DND-41 (cell line): ENCODE data around the gene RSBN1.
"Not testable (repeated sequence)": the region's sequence is repeated elsewhere in the genome, so short reads cannot be mapped to it uniquely, and the experiment has no call there.

Source experiments
- ATAC-seq: fragments of 200-7000 bp; cut with Tn5 transposase; 3 replicates; pipeline ENCODE4 v1.9.1; 2021; ENCODE audit warnings: low read depth; ENCODE audit not compliant: insufficient read depth
- DNase-seq: peaks from one replicate; pipeline ENCODE4 v3.0.0-alpha.2; 2020
- H2AFZ ChIP-seq: 2 replicates; pipeline ENCODE4 v1.6.0; 2012; ENCODE audit warnings: low read depth, low read length
- H3K27ac ChIP-seq: 2 replicates; pipeline ENCODE4 v1.5.1; 2012; ENCODE audit warnings: low read length, inconsistent platforms
- H3K27me3 ChIP-seq: fragments of 200-600 bp; sonication (generic); 2 replicates; pipeline ENCODE4 v1.6.0; 2012; ENCODE audit warnings: low read length, mild to moderate bottlenecking, inconsistent platforms; ENCODE audit not compliant: insufficient read depth, poor library complexity
- H3K36me3 ChIP-seq: 2 replicates; pipeline ENCODE4 v1.5.1; 2012; ENCODE audit warnings: low read length, inconsistent platforms; ENCODE audit not compliant: insufficient read depth
- H3K4me1 ChIP-seq: 2 replicates; pipeline ENCODE4 v1.5.1; 2012; ENCODE audit warnings: mild to moderate bottlenecking, low read length; ENCODE audit not compliant: insufficient read depth
- H3K4me2 ChIP-seq: 2 replicates; pipeline ENCODE4 v1.6.0; 2012; ENCODE audit warnings: mild to moderate bottlenecking, moderate library complexity, low read length, inconsistent platforms; ENCODE audit not compliant: insufficient read depth
- H3K4me3 ChIP-seq, 2 experiments: fragments of 200-600 bp in 1 of 2; shearing (Covaris generic) in 1 of 2; 2 replicates each; pipeline ENCODE4 v1.5.1; 2012 to 2016; ENCODE audit warnings: inconsistent platforms in 2 of 2, low read length in 2 of 2, mild to moderate bottlenecking in 2 of 2, low read depth in 1 of 2, moderate library complexity in 1 of 2
- H3K79me2 ChIP-seq: 2 replicates; pipeline ENCODE4 v1.6.0; 2012; ENCODE audit warnings: low read length, inconsistent platforms; ENCODE audit not compliant: insufficient read depth
- H3K9ac ChIP-seq: 2 replicates; pipeline ENCODE4 v1.6.0; 2012; ENCODE audit warnings: low read depth, mild to moderate bottlenecking, inconsistent platforms, low read length, moderate library complexity
- H3K9me3 ChIP-seq: 2 replicates; pipeline ENCODE4 v1.5.1; 2012; ENCODE audit warnings: low read length, moderate library complexity, mild to moderate bottlenecking, inconsistent platforms; ENCODE audit not compliant: insufficient read depth, severe bottlenecking
- H4K20me1 ChIP-seq: 2 replicates; pipeline ENCODE4 v1.6.0; 2012; ENCODE audit warnings: low read length; ENCODE audit not compliant: insufficient read depth
- CTCF ChIP-seq: IDR thresholded peaks from 2 replicates; pipeline ENCODE4 v1.5.1; 2012; ENCODE audit warnings: borderline replicate concordance, low read length, moderate library complexity, mild to moderate bottlenecking; ENCODE audit not compliant: poor library complexity, severe bottlenecking; ENCODE audit errors: extremely low read depth
- EZH2 ChIP-seq: IDR thresholded peaks from 3 replicates; pipeline ENCODE4 v1.6.1; 2012; ENCODE audit warnings: borderline replicate concordance, low read depth, mild to moderate bottlenecking, moderate library complexity, low read length, inconsistent platforms; ENCODE audit not compliant: severe bottlenecking

Gene RSBN1

GRCh38 chr1:113721010-113721409, 91.3 kb downstream of the RSBN1 start:
- H2AFZ ChIP-seq: no peak overlapping the region
- peaks cover 68% of the 10 kb centered on the region for H3K36me3 ChIP-seq
- no peak overlapping the region for H3K4me3 ChIP-seq
- H4K20me1 ChIP-seq: no peaks in the 10 kb centered on the region
- no peaks in the 10 kb centered on the region for H3K4me1 ChIP-seq
- no peak overlapping the region for H3K9ac ChIP-seq
- no peak overlapping the region for H3K27ac ChIP-seq
- H3K4me2 ChIP-seq: no peak overlapping the region
- no peaks in the 10 kb centered on the region for H3K27me3 ChIP-seq
- TF ChIP-seq EZH2: no peak
- no peak for TF ChIP-seq CTCF
- no peaks in the 10 kb centered on the region for H3K79me2 ChIP-seq
- peaks cover 30% of the 10 kb centered on the region for H3K9me3 ChIP-seq
- DNase-seq: no peak
- no peak for ATAC-seq

- H4K20me1 ChIP-seq, H3K27me3 ChIP-seq, H3K4me1 ChIP-seq, H3K79me2 ChIP-seq, H3K27ac ChIP-seq, ATAC-seq, H3K9ac ChIP-seq, H2AFZ ChIP-seq, H3K4me3 ChIP-seq, H3K4me2 ChIP-seq, DNase-seq: not testable (repeated sequence)
- Histone ChIP-seq H3K9me3 (peaks cover 30% of the 10 kb centered on the region), H3K36me3 (peaks cover 64% of the 10 kb centered on the region)
Measured at GRCh38 chr1:113718621-113719020, 93.7 kb downstream of the RSBN1 start.

- DNase-seq, H2AFZ ChIP-seq, H3K4me1 ChIP-seq, H4K20me1 ChIP-seq, H3K27me3 ChIP-seq, H3K27ac ChIP-seq, H3K4me2 ChIP-seq, H3K9ac ChIP-seq, ATAC-seq, H3K4me3 ChIP-seq, H3K79me2 ChIP-seq: not testable (repeated sequence)
- peaks cover 60% of the 10 kb centered on the region for H3K36me3 ChIP-seq
- peaks cover 30% of the 10 kb centered on the region for H3K9me3 ChIP-seq
Measured at GRCh38 chr1:113717506-113717905, 94.8 kb downstream of the RSBN1 start.

GRCh38 chr1:113714606-113715269, 97.5 kb downstream of the RSBN1 start:
- Histone ChIP-seq H2AFZ (no peak overlapping the region), H3K4me3 (no peak overlapping the region), H3K79me2 (no peaks in the 10 kb centered on the region), H3K4me2 (no peak overlapping the region), H3K9me3 (peaks cover 16% of the 10 kb centered on the region), H4K20me1 (no peaks in the 10 kb centered on the region), H3K4me1 (no peaks in the 10 kb centered on the region), H3K27me3 (no peaks in the 10 kb centered on the region), H3K36me3 (peaks cover 53% of the 10 kb centered on the region), H3K27ac (no peak overlapping the region), H3K9ac (no peak overlapping the region)
- peak; percentile 17 for TF ChIP-seq CTCF
- no peak for TF ChIP-seq EZH2
- ATAC-seq (no peak), DNase-seq (no peak)
